ENCODE data around the gene FHL3. TPM values are rescaled to one million over a fixed set of nuclear protein-coding genes. Genes with fewer than 3 reads are reported as not detected.
A peak's percentile ranks its signal among the peaks of the same experiment; 100 is the strongest.

FHL3 gene
- total RNA-seq, 1 experiment from 2014 or later: 23.4 TPM

DNA sequence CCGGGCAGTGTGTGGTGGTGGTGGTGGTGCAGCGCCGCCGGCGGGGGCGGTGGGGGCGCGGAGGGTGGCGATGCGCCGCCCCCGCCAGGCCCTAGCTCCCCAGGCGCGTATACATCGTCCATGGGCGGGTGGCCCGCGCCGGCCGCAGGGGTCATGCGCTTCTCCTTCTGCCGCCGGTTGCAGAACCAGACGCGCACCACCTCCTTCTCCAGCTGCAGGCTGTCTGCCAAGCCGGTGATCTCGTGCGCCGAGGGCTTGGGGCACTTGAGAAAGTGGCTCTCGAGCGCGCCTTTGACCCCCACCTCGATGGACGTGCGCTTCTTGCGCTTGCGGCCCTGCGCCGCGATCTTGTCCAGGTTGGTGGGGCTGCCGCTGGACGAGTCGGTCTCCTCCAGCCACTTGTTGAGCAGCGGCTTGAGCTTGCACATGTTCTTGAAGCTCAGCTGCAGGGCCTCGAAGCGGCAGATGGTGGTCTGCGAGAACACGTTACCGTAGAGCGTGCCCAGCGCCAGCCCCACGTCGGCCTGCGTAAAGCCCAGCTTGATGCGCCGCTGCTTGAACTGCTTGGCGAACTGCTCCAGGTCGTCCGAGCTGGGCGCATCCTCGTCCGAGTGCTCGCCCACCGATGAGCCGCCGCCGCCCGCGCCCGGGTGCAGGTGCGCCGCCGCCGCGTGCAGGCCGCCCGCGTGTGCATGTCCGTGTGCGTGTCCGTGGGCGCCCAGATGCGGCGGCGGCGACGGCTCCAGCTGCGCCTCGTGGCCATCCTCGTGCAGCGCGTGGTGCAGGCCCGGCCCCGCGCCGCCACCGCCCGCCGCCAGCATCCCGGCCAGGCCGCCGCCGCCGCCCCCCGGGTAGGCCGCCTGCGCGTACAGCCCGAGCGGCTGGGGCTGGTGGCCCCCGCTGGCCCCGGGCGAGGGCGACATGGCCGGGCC, 40.4 kb upstream of the FHL3 start:
- no peak overlapping the region for H3K27ac ChIP-seq (ENCODE audit: low read length)
- POLR2A ChIA-PET: no interaction called here
- ATAC-seq (no peak), DNase-seq (ENCODE audit: low read depth, low spot score) (no peak)
- TF ChIP-seq, protein P1, sequence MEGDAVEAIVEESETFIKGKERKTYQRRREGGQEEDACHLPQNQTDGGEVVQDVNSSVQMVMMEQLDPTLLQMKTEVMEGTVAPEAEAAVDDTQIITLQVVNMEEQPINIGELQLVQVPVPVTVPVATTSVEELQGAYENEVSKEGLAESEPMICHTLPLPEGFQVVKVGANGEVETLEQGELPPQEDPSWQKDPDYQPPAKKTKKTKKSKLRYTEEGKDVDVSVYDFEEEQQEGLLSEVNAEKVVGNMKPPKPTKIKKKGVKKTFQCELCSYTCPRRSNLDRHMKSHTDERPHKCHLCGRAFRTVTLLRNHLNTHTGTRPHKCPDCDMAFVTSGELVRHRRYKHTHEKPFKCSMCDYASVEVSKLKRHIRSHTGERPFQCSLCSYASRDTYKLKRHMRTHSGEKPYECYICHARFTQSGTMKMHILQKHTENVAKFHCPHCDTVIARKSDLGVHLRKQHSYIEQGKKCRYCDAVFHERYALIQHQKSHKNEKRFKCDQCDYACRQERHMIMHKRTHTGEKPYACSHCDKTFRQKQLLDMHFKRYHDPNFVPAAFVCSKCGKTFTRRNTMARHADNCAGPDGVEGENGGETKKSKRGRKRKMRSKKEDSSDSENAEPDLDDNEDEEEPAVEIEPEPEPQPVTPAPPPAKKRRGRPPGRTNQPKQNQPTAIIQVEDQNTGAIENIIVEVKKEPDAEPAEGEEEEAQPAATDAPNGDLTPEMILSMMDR (IDR thresholded peaks at IDR 0.05): no peak
- TF ChIP-seq SIN3A (IDR thresholded peaks at IDR 0.05; ENCODE audit: borderline replicate concordance, insufficient read depth, low read depth, low read length) (no peak), TCF7L2 (IDR thresholded peaks at IDR 0.05; ENCODE audit: low read depth, low read length) (no peak), POLR2AphosphoS5 (IDR thresholded peaks at IDR 0.05; ENCODE audit: low read depth, low read length) (no peak)
- TF ChIP-seq, protein P2, sequence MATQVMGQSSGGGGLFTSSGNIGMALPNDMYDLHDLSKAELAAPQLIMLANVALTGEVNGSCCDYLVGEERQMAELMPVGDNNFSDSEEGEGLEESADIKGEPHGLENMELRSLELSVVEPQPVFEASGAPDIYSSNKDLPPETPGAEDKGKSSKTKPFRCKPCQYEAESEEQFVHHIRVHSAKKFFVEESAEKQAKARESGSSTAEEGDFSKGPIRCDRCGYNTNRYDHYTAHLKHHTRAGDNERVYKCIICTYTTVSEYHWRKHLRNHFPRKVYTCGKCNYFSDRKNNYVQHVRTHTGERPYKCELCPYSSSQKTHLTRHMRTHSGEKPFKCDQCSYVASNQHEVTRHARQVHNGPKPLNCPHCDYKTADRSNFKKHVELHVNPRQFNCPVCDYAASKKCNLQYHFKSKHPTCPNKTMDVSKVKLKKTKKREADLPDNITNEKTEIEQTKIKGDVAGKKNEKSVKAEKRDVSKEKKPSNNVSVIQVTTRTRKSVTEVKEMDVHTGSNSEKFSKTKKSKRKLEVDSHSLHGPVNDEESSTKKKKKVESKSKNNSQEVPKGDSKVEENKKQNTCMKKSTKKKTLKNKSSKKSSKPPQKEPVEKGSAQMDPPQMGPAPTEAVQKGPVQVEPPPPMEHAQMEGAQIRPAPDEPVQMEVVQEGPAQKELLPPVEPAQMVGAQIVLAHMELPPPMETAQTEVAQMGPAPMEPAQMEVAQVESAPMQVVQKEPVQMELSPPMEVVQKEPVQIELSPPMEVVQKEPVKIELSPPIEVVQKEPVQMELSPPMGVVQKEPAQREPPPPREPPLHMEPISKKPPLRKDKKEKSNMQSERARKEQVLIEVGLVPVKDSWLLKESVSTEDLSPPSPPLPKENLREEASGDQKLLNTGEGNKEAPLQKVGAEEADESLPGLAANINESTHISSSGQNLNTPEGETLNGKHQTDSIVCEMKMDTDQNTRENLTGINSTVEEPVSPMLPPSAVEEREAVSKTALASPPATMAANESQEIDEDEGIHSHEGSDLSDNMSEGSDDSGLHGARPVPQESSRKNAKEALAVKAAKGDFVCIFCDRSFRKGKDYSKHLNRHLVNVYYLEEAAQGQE (IDR thresholded peaks at IDR 0.05; ENCODE audit: insufficient read depth in 1 of 2, low read depth in 2 of 2, low read length in 1 of 2): no peak
- no peaks in the 10 kb centered on the region for H3K36me3 ChIP-seq (ENCODE audit: control insufficient read depth, insufficient read depth, low read length)
- peaks cover 11% of the 10 kb centered on the region; the same call in 1 of the 2 replicates for H3K27me3 ChIP-seq (ENCODE audit: control insufficient read depth, insufficient read depth, low read length)
- in situ Hi-C loops (cut with HindIII; ENCODE audit: low pct_unique_long_range_greater_than_20kb, low sequenced_read_pairs) (no loop called here), intact Hi-C loops (cut with micrococcal nuclease; ENCODE audit: unreplicated experiment) (no loop called here)
- peaks cover 4% of the 10 kb centered on the region; the same call in 1 of the 2 replicates for H3K4me1 ChIP-seq (ENCODE audit: control insufficient read depth, insufficient read depth, low read length)
- no peaks in the 10 kb centered on the region for H3K9me3 ChIP-seq (ENCODE audit: control insufficient read depth, insufficient read depth, low read depth, low read length)
- no peak overlapping the region; a peak in 1 of 4 replicates for H3K4me3 ChIP-seq (ENCODE audit: low read depth in 2 of 2, low read length in 2 of 2)
- CTCF ChIA-PET: no interaction called here
- no TSS peak for BruUV-seq (replicated peaks)

DNA sequence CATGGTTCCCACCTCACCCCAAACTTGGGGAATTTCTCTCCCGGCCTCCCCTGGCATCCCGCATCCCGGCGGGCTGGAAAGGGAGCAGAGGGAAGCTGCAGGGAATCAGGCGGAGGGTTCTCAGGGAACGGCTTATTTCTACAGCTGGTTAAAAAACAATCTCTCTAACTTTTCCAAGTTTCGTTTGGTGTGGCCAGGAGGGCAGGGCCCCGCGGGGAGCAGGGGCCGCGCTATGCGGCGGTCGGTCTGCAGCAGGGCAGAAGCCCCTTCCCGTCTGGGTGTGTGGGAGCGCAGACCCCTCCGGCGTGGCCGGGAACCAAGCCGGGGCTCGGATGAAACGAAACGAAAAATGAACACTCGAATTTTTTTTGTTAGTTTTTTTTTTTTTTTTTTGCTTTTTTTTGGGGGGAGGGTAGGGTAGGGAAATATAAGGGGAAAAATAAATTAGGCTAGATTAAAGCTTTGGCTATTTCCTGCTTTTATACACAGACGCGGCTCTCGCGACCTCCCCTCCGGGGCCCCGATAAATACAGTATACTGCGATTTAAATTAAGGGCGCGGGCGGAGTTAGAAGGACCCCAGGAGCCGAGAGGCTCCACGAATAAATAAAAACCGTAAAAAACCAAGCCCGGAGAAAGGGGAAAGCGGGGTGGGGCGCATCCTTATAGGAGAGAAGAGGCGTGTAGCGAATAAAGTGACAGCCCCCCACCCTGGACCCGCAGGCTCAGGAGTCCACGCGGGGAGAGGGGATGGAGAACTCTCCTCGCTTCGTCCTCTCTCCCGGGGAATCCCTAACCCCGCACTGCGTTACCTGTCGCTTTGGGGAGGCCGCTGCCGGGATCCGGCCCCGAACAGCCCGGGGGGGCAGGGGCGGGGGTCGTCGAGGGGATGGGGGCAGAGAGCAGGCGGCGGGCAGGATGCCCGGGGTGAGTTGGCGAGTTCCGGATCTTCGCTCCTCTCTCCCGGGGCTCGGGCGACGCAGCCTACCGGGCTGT, 39.2 kb upstream of the FHL3 start:
- no peak for ATAC-seq

More for the DNA sequence above, 39.2 kb upstream of the FHL3 start:
- in situ Hi-C loops (cut with HindIII; ENCODE audit: low pct_unique_long_range_greater_than_20kb, low sequenced_read_pairs) (no loop called here), intact Hi-C loops (cut with micrococcal nuclease; ENCODE audit: unreplicated experiment) (no loop called here)
- no peaks in the 10 kb centered on the region for H3K36me3 ChIP-seq (ENCODE audit: control insufficient read depth, insufficient read depth, low read length)
- H3K4me3 ChIP-seq (ENCODE audit: low read depth in 2 of 2, low read length in 2 of 2): peak overlapping the region; percentile 23 to 37
- TF ChIP-seq SIN3A (IDR thresholded peaks at IDR 0.05; ENCODE audit: borderline replicate concordance, insufficient read depth, low read depth, low read length) (no peak), TCF7L2 (IDR thresholded peaks at IDR 0.05; ENCODE audit: low read depth, low read length) (no peak), POLR2AphosphoS5 (IDR thresholded peaks at IDR 0.05; ENCODE audit: low read depth, low read length) (no peak)
- TF ChIP-seq, protein P2 (IDR thresholded peaks at IDR 0.05; ENCODE audit: insufficient read depth in 1 of 2, low read depth in 2 of 2, low read length in 1 of 2): no peak
- TF ChIP-seq, protein P1 (IDR thresholded peaks at IDR 0.05): no peak
- H3K27ac ChIP-seq (ENCODE audit: low read length): no peak overlapping the region
- DNase-seq (ENCODE audit: low read depth, low spot score): no peak
- H3K4me1 ChIP-seq (ENCODE audit: control insufficient read depth, insufficient read depth, low read length): peaks cover 4% of the 10 kb centered on the region; the same call in 1 of the 2 replicates
- CTCF ChIA-PET: no interaction called here
- peaks cover 11% of the 10 kb centered on the region; the same call in 1 of the 2 replicates for H3K27me3 ChIP-seq (ENCODE audit: control insufficient read depth, insufficient read depth, low read length)
- POLR2A ChIA-PET: interaction anchor here (0.7 kb wide), 1 partner anchor 14 kb away, joined by 10 read pairs; no protein-coding TSS in a partner anchor
- no peaks in the 10 kb centered on the region for H3K9me3 ChIP-seq (ENCODE audit: control insufficient read depth, insufficient read depth, low read depth, low read length)
- no TSS peak for BruUV-seq (replicated peaks)
